ENCODE results near the gene C2orf72.
"Not testable (repeated sequence)": the region's sequence is repeated elsewhere in the genome, so short reads cannot be mapped to it uniquely, and the experiment has no call there.

C2orf72 gene

DNA sequence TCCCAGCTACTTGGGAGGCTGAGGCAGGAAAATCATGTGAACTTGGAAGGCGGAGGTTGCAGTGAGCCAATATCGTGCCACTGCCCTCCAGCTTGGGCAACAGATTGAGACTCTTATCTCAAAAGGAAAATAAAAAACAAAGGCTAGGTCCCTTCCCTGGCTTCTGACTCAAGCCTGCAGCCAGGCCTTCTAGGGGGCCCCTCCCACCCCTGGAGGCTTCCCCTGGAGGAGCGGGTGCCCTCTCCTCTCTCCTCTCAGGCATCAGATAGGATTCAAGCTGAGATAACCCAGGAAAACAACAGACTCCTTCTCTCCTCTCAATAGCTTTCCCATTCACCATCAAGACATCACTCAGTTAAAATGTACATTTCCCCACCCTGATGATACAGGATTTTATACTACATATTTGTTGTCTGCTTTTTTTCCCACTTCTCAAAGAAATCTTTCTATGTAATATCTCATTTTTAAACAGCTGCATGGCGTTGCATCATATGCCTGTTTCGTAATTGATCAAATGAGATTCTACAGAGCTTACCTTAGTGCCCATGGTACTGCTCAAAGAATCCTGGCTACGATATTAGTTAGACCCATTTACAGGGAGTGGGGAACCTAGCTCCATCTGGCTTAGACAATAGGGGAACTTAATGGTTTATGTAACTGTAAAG, 20.6 kb upstream of the C2orf72 start:
- TF ChIP-seq, protein P1, sequence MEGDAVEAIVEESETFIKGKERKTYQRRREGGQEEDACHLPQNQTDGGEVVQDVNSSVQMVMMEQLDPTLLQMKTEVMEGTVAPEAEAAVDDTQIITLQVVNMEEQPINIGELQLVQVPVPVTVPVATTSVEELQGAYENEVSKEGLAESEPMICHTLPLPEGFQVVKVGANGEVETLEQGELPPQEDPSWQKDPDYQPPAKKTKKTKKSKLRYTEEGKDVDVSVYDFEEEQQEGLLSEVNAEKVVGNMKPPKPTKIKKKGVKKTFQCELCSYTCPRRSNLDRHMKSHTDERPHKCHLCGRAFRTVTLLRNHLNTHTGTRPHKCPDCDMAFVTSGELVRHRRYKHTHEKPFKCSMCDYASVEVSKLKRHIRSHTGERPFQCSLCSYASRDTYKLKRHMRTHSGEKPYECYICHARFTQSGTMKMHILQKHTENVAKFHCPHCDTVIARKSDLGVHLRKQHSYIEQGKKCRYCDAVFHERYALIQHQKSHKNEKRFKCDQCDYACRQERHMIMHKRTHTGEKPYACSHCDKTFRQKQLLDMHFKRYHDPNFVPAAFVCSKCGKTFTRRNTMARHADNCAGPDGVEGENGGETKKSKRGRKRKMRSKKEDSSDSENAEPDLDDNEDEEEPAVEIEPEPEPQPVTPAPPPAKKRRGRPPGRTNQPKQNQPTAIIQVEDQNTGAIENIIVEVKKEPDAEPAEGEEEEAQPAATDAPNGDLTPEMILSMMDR (IDR thresholded peaks at IDR 0.05; ENCODE audit: extremely low read depth, insufficient read depth, missing control alignments): no peak
- in situ Hi-C loops (cut with MboI; ENCODE audit: low pct_unique_long_range_greater_than_20kb, low sequenced_read_pairs, unreplicated experiment): no loop called here
- no peak for DNase-seq (ENCODE audit: low spot score)

DNA sequence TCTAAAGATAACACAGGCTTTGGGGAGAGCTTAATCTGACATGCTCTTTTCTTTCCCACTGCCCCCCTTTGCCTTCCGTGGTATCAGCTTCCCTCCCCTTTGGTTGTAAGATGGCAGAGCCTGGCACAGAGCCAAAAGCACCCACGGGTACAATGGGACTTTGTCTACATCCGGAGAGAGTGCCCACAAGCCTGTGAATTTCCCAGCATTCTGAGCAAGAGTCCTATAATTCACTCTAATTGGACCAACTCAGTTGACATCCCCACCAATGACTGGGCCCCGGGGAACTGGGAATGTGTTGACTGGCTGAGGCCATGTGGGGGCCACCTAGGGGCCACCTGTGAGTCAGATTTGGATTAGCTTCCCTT, 20.1 kb upstream of the C2orf72 start:
- TF ChIP-seq, protein P1 (IDR thresholded peaks at IDR 0.05; ENCODE audit: extremely low read depth, insufficient read depth, missing control alignments): no peak
- in situ Hi-C loops (cut with MboI; ENCODE audit: low pct_unique_long_range_greater_than_20kb, low sequenced_read_pairs, unreplicated experiment): no loop called here
- no peak for DNase-seq (ENCODE audit: low spot score)

DNA sequence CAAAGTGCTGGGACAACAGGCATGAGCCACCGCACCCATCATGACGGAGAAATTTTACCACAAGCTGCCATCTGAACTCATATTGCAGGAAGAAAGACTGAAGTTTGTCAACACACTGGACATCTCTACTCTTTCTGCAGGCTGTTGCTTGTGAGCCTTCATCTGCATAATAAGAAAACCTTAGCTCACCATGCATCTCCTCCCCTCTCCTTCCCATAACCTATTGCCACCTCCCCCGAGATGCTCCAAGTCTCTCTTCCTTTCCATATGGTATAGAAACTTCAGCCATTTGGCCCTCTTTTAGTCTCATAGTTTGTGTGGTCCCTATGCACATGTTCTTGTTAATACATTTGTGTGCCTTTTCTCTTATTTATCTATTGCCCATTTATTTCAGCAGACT, 19.1 kb upstream of the C2orf72 start:
- in situ Hi-C loops (cut with MboI; ENCODE audit: low pct_unique_long_range_greater_than_20kb, low sequenced_read_pairs, unreplicated experiment): no loop called here
- TF ChIP-seq, protein P1 (IDR thresholded peaks at IDR 0.05; ENCODE audit: extremely low read depth, insufficient read depth, missing control alignments): no peak
- DNase-seq (ENCODE audit: low spot score): no peak

DNA sequence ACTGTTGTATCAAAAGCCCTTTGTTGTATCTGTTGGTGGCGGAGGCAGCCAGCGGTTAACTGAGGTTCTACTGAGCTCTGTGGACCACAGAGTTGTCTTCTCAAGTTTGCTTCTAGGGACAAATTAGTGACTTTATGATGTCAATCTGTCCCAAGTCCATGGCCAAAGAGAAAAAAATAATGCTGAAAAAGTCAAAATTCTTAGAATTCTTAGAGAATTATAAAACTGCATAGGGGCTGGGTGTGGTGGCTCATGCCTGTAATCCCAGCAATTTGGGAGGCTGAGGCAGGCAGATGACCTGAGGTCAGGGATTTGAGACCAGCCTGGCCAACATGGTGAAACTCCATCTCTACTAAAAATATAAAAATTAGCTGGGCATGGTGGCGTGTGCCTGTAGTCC, 12.3 kb upstream of the C2orf72 start:
- DNase-seq (ENCODE audit: low spot score); in situ Hi-C loops (cut with MboI; ENCODE audit: low pct_unique_long_range_greater_than_20kb, low sequenced_read_pairs, unreplicated experiment): not testable (repeated sequence)

DNA sequence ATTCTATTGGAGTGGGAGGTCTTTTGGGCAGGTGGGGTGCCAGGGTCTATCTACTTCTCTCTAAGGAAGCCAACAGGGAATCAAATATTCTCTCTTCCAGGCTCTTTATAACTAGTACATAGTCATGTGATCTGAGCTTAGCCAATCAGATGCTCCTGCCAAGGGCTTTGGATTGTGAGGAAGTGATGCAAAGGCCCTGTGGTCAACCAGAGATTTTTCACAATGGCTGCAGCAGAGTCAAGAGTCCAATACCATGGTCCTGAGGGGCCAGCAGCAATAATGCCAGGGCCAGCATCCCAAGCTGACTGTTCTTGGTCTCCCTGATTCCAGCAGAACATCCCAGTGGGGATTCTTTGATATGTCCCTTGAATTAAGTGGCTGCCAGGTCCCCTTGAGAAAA, 8.4 kb upstream of the C2orf72 start:
- TF ChIP-seq, protein P1 (IDR thresholded peaks at IDR 0.05; ENCODE audit: extremely low read depth, insufficient read depth, missing control alignments): no peak
- in situ Hi-C loops (cut with MboI; ENCODE audit: low pct_unique_long_range_greater_than_20kb, low sequenced_read_pairs, unreplicated experiment): no loop called here
- DNase-seq (ENCODE audit: low spot score): no peak

DNA sequence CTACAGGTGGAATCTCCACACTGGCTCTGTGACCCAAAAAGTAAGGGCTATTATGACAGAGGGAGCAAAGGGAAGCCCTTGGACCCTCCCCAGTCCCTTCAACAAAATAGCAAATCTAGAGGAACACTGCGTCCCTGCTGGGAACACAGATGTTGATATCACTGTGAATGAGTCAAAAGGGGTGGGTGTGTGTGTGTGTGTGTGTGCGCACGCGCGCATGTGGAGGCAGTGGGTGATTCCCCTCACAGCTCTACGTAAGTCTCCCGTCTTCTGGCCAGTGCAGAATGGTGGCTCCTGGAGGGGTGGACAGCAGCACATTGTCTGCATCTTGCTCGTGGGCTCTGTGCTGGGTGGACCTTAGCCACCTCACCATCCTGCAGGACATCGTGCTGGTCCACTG, 7.8 kb upstream of the C2orf72 start:
- in situ Hi-C loops (cut with MboI; ENCODE audit: low pct_unique_long_range_greater_than_20kb, low sequenced_read_pairs, unreplicated experiment): no loop called here
- TF ChIP-seq, protein P1 (IDR thresholded peaks at IDR 0.05; ENCODE audit: extremely low read depth, insufficient read depth, missing control alignments): no peak

DNA sequence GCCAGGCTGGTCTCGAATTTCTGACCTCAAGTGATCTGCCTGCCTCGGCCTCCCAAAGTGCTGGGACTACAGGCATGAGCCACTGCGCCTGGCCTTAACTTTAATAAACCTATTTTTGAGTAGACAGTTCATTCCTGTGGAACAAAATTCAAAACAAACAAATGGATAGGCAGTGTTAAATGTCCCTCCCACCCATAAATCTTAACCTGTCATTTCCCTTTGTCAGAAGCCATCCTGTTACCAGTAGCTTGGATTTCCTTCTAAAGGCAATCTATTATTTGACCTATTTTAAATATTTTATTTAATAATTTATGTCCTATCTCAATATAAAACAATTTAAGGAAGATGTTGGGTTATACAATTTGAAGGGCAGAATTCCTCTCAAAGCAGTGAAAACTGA, 6.6 kb upstream of the C2orf72 start:
- in situ Hi-C loops (cut with MboI; ENCODE audit: low pct_unique_long_range_greater_than_20kb, low sequenced_read_pairs, unreplicated experiment): no loop called here
- no peak for DNase-seq (ENCODE audit: low spot score)
- TF ChIP-seq, protein P1 (IDR thresholded peaks at IDR 0.05; ENCODE audit: extremely low read depth, insufficient read depth, missing control alignments): no peak

More for the DNA sequence above, 7.8 kb upstream of the C2orf72 start:
- DNase-seq (ENCODE audit: low spot score): no peak
